Testis (tissue), 2 donors: ENCODE measurements around the gene TBC1D22A.

ENCODE experiments used
- CTCF ChIP-seq, 3 experiments: fragments of 450-650 bp in 2 of 3; fragments of 200-600 bp in 1 of 3; sonication (generic) in 1 of 3; IDR thresholded peaks; one replicate each; pipeline ENCODE4 v1.5.1; 2016 to 2019; ENCODE audit warnings: antibody characterized with exemption in 3 of 3, mild to moderate bottlenecking in 2 of 3, moderate library complexity in 1 of 3
- POLR2A ChIP-seq: fragments of 450-650 bp; IDR thresholded peaks from one replicate; pipeline ENCODE4 v1.6.1; 2017; ENCODE audit warnings: antibody characterized with exemption, mild to moderate bottlenecking, moderate library complexity

- TF ChIP-seq CTCF (IDR thresholded peaks at IDR 0.05) (no peak), POLR2A (no peak)
These were observed 432.2 kb downstream of the TBC1D22A start for GRCh38 chr22:47194476-47195155.
